NCI-H2107 (cell line): ENCODE measurements around the gene HECTD4.
"Not testable (repeated sequence)": the region's sequence is repeated elsewhere in the genome, so short reads cannot be mapped to it uniquely, and the experiment has no call there.

Experiments used
- DNase-seq: peaks from one replicate; lab custom pipeline; 2025; lab: John Stamatoyannopoulos, UW

The HECTD4 gene

DNA sequence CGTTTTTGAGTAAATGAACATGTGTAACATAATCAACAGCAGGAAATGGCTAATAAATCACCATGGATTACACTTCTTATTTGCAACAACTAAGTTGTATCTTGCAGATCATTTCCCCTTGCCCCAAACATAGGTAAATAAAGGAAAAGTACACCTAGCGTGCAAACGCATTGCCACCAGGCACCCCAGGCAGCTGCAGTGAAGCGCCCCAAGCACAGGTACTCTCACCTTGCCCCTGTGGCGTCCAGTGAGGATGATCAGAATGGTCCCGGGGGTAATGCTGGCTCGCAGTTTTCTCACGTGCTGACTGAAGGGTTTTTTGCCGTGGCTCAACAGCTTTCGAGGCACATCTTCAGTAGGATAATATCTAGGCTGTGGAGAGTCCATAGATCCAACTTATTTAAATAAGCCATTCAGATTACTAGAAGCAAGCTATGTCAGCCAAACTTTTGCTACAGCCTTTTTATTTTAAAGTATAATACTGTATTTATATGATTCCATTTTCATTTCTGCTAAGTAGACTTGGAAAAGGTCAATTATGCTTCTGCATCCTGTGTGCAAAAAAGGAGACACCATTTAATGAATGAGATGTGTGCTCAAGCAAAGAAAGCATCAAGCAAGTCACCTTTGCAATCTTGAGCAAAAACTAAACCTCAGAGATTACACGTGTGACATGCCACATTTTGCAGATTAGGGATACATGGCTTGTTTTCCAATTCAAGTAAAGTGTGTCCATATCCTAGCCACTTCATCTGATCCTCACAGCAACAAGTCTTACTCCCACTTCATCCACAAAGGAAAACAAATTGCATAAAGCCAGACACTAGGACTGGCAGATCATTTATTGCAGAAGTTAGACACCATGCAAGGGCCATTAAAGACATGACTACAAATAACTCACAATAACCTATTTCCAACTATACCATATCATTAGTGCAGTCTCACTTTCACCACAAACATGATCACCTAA lies 24.6 kb upstream of the HECTD4 start:
- no peak for DNase-seq

- no peak for DNase-seq
Observed at GRCh38 chr12:112401903-112402498, 19.8 kb upstream of the HECTD4 start.

DNA sequence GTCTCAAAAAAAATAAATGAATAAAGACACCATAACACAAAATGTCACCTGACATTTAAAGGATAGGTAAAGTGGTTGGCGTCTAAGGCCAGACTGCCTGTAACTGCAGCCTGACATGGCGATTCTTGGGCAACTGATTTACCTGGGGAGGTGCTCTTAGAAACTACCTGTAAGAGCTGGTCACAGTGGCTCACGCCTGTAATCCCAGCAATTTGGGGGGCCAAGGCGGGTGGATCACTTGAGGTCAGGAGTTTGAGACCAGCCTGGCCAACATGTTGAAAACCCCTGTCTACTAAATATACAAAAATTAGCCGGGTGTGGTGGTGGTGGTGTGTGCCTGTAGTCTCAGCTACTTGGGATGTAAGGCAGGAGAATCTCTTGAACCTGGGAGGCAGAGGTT lies 18.8 kb upstream of the HECTD4 start:
- DNase-seq: no peak

- DNase-seq: no peak
Observed at GRCh38 chr12:112393328-112393727, 11.1 kb upstream of the HECTD4 start.

GRCh38 chr12:112389922-112390654 lies 7.9 kb upstream of the HECTD4 start:
- DNase-seq: not testable (repeated sequence)

GRCh38 chr12:112389228-112389627 lies 7.0 kb upstream of the HECTD4 start:
- DNase-seq: no peak

- DNase-seq: no peak
Observed at GRCh38 chr12:112386726-112387125, 4.5 kb upstream of the HECTD4 start.

GRCh38 chr12:112382866-112383265 lies 635 bp upstream of the HECTD4 start:
- DNase-seq: no peak

DNA sequence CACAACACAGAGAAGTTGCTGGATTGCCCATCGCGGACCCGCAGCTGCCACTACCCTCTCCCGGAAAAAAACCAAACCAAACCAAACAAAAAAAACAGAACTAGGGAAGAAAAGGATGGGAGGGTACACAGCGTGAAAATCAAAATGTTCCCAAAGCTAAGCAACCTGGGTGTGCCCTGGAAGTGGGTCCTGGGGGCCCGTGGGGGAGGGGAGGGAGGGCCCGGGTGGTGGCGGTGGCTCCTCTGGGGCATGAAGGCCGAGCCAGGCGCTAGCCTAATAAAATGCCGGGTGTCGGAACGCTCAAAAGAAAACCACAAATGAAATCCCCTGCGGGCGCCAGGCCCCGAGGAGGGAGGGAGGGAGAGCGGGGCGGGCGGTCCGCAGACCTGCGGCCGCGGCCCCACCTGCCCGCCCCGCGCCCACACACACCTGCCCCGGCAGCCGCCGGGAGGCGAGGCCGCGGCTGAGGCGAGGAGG lies 787 bp downstream of the HECTD4 start:
- no peak for DNase-seq

DNA sequence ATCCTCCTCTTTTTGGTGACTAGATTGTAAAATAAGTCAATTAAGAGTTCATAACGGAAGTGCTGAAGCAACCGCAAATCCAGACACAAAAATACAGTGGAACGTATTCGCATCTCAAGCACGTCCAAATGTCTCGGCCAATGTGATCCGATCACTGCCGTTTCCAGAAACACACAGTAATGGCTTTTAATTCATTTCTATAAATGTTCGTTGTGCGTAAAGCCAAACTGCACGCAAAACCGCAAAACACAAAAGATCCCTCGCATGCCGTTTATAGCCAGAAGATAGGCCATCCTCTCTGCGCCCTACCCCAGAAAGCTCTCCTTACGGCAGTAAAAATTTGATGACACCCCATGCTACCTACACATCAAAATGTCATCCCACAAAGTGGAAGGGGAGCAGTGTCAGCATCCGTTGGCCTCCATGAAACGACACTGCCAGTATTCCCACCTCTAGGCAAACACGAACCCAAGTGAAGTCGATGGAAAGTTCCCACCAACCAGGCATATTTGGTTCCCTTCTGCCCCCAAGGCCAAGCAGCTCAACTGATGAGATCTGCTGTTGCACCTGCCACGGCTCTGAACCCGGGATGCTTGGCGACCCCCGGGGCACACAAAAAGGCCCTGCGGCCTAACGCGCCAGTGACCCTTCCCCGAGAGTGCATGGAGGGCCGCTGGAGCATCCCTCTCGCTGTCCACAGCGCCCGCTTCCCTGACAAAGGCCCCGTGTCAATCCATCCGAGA lies 1.4 kb downstream of the HECTD4 start:
- no peak for DNase-seq

DNA sequence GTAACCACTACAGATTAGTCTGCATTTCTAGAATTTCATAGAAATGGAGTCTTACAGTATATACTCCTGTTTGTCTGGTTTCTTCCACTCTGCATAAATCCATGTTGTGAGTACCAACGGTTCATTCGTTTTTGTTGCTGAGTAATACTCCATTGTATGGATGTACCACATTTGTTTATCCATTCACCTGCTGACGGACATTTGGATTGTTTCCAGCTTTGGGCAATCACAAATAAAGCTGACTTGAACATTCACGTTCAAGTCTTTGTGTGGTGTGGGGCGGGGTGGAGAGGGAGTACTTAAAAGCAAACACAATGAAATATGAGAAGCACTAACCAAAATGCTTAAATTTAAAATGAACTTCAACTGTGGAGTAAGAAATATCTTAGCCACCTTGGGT lies 7.1 kb downstream of the HECTD4 start:
- DNase-seq: no peak

- no peak for DNase-seq
Observed at GRCh38 chr12:112374166-112374740, 8.0 kb downstream of the HECTD4 start.

DNA sequence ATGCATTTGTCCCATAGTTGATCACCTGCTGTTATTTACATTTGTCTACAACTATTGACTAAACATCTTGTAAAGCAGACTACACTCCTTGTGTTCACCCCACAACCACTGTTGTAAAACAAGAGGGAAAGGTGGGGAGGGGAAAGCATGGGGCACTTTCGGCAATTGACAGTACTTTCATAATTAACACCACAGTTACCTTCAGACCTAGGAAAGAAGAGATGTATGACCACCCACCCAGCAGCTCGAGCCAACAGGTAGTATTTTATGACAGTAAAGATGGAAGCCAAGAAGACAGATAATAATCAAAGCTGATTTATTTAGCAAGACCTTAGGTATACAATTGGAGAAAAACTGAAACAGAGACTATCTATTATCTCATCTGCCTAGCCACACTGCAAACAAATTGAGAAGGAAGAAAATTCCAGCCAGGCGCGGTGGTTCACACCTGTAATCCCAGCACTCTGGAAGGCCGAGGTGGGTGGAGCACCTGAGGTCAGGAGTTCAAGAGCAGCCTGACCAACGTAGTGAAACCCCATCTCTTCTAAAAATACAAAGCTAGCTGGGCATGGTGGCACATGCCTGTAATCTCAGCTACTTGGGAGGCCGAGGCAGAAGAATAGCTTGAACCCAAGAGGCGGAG lies 11.2 kb downstream of the HECTD4 start:
- DNase-seq: no peak

DNA sequence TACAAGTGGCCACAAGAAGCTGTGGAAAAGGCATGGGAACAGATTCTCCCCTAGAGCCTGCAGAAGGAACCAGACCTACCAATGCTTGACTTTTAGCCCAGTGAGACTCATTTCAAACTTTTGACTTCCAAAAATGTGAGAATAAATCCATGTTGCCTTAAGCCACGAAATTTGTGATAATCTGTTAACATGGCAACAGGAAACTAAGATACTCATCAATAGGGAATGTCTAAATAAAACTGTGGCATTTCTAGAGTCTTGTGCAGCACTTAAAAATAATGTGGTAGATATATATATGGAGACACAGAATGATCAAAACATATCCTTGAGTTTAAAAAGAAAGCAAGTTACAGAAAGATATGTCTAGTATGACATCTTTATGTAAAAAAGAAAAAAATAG lies 12.0 kb downstream of the HECTD4 start:
- DNase-seq: no peak

DNA sequence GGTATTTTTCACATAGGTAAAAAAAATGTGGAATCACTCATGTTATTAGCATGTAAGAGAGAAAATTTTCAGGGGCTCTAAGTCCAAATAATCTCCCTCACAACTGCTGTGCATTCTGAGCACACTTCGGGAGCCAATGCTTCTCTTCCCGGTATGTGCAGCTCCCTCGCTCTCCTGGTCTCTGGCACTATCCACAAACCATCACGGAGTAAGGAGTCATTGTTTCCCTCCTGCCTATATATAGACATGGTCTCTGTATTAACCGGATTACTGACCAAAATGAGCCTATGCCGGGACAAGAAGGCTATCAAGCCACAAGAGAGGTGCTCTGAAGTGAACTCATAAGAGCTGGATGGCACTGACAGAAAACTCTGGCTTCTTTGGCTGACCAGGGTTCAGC lies 13.4 kb downstream of the HECTD4 start:
- no peak for DNase-seq

GRCh38 chr12:112367965-112368364 lies 14.3 kb downstream of the HECTD4 start:
- DNase-seq: no peak

- no peak for DNase-seq
Observed at GRCh38 chr12:112362310-112362709, 19.9 kb downstream of the HECTD4 start.

- DNase-seq: no peak
Observed at GRCh38 chr12:112361271-112361670, 21.0 kb downstream of the HECTD4 start.

- DNase-seq: no peak
Observed at GRCh38 chr12:112359290-112359689, 22.9 kb downstream of the HECTD4 start.

- DNase-seq: no peak
Observed at GRCh38 chr12:112357214-112357613, 25.0 kb downstream of the HECTD4 start.

DNA sequence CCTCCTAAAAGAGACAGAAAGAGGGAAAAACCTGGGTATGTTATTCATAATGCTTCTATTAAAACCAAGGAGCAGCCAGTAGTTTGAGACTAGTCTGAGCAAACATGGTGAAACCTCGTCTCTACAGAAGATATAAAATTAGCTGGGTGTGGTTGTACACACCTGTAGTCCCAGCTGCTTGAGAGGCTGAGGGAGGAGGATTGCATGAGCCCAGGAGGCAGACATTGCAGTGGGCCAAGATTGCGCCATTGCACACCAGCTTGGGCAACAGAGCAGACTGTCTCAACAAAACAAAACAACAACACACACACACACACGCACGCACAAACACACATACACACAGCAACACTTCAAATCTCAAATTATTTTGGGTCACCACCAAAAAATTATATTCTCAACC lies 27.8 kb downstream of the HECTD4 start:
- no peak for DNase-seq
